GM15510 (cell line): ENCODE measurements around the gene CUX1.

ENCODE experiments used
- POLR2A ChIP-seq: IDR thresholded peaks from 3 replicates; pipeline ENCODE4 v1.6.1; 2011; ENCODE audit warnings: borderline replicate concordance; ENCODE audit not compliant: insufficient read length; ENCODE audit errors: extremely low read depth

Gene CUX1

GRCh38 chr7:102191556-102192379, 374.3 kb downstream of the CUX1 start:
- no peak for TF ChIP-seq POLR2A

DNA sequence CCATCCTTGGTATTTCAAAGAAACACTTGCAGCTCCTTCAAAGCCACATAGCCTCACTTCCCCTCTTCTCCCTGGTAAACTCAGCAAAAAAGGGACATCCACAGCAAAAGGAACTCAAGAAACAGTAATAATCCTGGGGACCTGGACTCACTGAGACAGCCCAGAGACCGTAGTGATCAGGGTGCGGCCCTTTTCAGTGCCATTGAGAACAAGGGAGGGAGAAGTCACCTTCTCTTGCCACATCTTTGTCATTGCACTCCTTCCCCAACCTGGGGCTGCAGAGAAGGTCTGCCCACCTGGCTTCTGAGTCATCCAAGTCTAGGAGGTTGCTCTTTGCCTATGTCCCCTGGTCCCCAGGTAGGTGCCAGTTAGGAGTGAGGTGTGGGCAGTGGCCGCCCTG, 375.4 kb downstream of the CUX1 start:
- no peak for TF ChIP-seq POLR2A

DNA sequence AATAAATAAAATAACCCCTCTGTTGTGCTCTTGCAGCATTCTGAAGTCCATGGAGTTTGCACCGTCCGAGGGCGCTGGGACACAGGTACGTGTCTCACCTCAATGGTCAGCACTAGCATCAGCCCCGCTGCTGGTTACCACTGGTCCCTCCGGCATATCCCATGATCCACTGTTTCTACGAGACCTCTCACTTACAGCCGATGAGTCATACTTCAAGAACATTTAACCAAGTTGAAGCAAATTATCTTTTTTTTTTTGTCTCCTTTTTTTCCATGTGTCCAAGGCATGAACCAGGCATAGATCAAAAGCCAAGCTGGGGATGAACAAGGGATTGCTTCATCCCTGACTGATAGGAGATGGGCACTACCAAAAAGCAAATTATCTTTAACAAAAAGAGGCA, 376.4 kb downstream of the CUX1 start:
- TF ChIP-seq POLR2A = no peak

GRCh38 chr7:102195361-102195760, 377.9 kb downstream of the CUX1 start:
- TF ChIP-seq POLR2A = no peak

GRCh38 chr7:102196028-102196427, 378.6 kb downstream of the CUX1 start:
- TF ChIP-seq POLR2A = no peak

- TF ChIP-seq POLR2A = no peak
Measured at GRCh38 chr7:102197161-102197560, 379.7 kb downstream of the CUX1 start.

- TF ChIP-seq POLR2A = no peak
Measured at GRCh38 chr7:102197599-102197998, 380.2 kb downstream of the CUX1 start.

DNA sequence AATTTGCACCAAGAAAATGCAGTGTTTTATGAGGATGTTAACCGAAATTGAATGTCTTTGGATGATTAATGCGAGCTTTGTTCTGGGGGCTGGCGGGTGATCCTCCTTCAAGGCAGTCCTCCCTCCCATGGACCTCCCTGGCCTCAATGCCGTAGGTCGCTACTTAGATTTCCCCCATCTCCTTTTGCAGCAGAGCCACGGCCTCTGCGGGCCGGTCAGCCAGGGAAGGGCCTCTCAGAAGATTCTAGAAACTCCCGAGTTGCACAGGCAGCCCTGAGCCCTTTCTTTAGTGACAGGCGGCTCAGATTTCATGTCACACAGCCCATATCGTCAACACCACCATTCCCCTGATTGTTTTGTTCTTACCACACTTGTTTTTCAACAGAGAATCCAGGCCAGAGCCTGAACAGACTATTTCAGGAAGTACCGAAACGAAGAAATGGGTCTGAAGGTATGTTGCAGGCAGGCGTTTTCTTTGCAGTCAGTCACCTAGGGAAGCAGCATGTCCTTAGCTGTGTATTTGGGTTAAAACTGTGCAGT, 381.1 kb downstream of the CUX1 start:
- no peak for TF ChIP-seq POLR2A

DNA sequence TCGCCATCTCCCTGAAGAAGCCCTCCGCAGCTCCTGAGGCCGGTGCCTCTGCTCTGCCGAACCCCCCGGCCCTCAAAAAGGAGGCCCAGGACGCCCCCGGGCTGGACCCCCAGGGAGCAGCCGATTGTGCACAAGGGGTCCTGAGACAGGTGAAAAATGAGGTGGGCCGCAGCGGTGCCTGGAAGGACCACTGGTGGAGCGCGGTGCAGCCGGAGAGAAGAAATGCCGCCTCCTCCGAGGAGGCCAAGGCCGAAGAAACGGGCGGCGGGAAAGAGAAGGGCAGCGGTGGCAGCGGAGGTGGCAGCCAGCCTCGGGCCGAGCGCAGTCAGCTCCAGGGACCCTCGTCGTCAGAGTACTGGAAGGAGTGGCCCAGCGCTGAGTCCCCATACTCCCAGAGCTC, 384.1 kb downstream of the CUX1 start:
- TF ChIP-seq POLR2A = no peak

GRCh38 chr7:102202556-102202955, 385.1 kb downstream of the CUX1 start:
- TF ChIP-seq POLR2A = no peak

DNA sequence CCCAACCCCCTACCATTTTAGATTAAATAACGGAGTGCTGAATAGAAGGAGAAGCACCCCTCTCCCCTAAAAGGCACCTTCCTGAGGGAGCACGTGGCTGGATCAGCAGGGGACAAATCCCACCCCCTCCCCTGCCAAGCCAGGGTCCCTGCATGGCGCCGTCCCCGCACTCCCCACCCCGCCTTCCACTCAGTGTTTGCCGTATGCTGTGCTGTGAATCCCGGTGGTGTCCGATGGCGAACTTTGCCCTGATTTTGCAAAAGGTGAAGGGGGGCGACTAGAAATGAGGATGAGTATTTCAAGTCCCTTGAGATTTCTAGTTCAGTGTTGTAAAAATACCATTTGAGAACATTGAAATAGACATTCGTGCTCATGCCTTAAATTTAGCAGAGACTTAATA, 385.8 kb downstream of the CUX1 start:
- TF ChIP-seq POLR2A = no peak

GRCh38 chr7:102204212-102204611, 386.8 kb downstream of the CUX1 start:
- no peak for TF ChIP-seq POLR2A

- no peak for TF ChIP-seq POLR2A
Measured at GRCh38 chr7:102205915-102206314, 388.5 kb downstream of the CUX1 start.

DNA sequence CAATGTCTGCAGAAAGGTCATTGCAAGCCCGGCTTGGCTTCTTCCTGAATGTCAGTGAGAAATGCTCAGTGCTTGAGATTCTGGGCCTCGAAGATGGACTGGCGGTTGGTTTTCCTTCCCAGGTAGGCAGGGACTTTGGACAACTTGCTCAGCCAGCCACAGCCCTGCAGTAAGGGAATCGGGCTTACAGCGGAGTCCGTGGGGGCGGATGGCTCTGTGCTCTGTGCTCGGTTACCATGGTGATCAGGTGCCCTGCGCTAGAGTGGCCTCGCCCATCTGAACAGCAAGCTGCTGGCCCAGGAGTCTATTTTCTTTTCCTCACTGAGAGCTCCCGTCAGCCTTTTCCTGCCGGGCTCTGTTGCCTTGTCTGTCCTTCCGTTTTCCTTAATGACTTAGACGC, 391.4 kb downstream of the CUX1 start:
- TF ChIP-seq POLR2A = no peak

GRCh38 chr7:102210787-102211186, 393.4 kb downstream of the CUX1 start:
- TF ChIP-seq POLR2A = no peak
